ENCODE data around the gene CNTN2.

The CNTN2 gene

GRCh38 chr1:205008896-205009295 is 34.1 kb upstream of the CNTN2 start:
- Histone ChIP-seq H3F3A (ENCODE audit: insufficient read depth, low read length) (no peaks in the 10 kb centered on the region), H3K79me2 (ENCODE audit: low read length) (no peaks in the 10 kb centered on the region), H3K4me2 (ENCODE audit: low read depth, low read length) (no peak overlapping the region), H3K9ac (ENCODE audit: low read length) (no peak overlapping the region), H3K4me3 (ENCODE audit: low read length) (no peak overlapping the region), H3K9me2 (replicated peaks; ENCODE audit: insufficient read depth, low read length) (no peaks in the 10 kb centered on the region), H3K36me3 (replicated peaks; ENCODE audit: insufficient read depth, low read length) (no peaks in the 10 kb centered on the region), H3K27ac (ENCODE audit: low read length) (no peak overlapping the region), H3K4me1 (ENCODE audit: low read length) (no peaks in the 10 kb centered on the region), H2AFZ (ENCODE audit: low read length) (no peak overlapping the region), H3K27me3 (replicated peaks; ENCODE audit: insufficient read depth, low read length) (peaks cover 84% of the 10 kb centered on the region), H4K20me1 (ENCODE audit: insufficient read depth, low read length) (no peaks in the 10 kb centered on the region), H3K9me3 (replicated peaks; ENCODE audit: insufficient read depth, low read length) (no peaks in the 10 kb centered on the region)
- no peak for TF ChIP-seq EZH2 (optimal IDR thresholded peaks at IDR 0.05; ENCODE audit: low read depth, low read length)
- no peak for TF ChIP-seq CTCF (IDR thresholded peaks at IDR 0.05; ENCODE audit: low read length)
- TF ChIP-seq EZH2phosphoT487 (IDR thresholded peaks at IDR 0.05; ENCODE audit: low read length) = no peak
- DNase-seq = no peak

- TF ChIP-seq EZH2 (optimal IDR thresholded peaks at IDR 0.05; ENCODE audit: low read depth, low read length) = no peak
- no peak for TF ChIP-seq CTCF (IDR thresholded peaks at IDR 0.05; ENCODE audit: low read length)
- TF ChIP-seq EZH2phosphoT487 (IDR thresholded peaks at IDR 0.05; ENCODE audit: low read length) = no peak
- Histone ChIP-seq H3K4me2 (ENCODE audit: low read depth, low read length) (no peak overlapping the region), H3K27me3 (replicated peaks; ENCODE audit: insufficient read depth, low read length) (peaks cover 84% of the 10 kb centered on the region), H3K9me3 (replicated peaks; ENCODE audit: insufficient read depth, low read length) (no peaks in the 10 kb centered on the region), H3K79me2 (ENCODE audit: low read length) (no peaks in the 10 kb centered on the region), H3F3A (ENCODE audit: insufficient read depth, low read length) (no peaks in the 10 kb centered on the region), H3K4me3 (ENCODE audit: low read length) (no peak overlapping the region), H3K36me3 (replicated peaks; ENCODE audit: insufficient read depth, low read length) (no peaks in the 10 kb centered on the region), H3K9me2 (replicated peaks; ENCODE audit: insufficient read depth, low read length) (no peaks in the 10 kb centered on the region), H4K20me1 (ENCODE audit: insufficient read depth, low read length) (no peaks in the 10 kb centered on the region), H3K27ac (ENCODE audit: low read length) (no peak overlapping the region), H3K4me1 (ENCODE audit: low read length) (no peaks in the 10 kb centered on the region), H2AFZ (ENCODE audit: low read length) (no peak overlapping the region), H3K9ac (ENCODE audit: low read length) (no peak overlapping the region)
- DNase-seq = no peak
Measured at GRCh38 chr1:205009670-205010069, 33.3 kb upstream of the CNTN2 start.

- Histone ChIP-seq H3F3A (ENCODE audit: insufficient read depth, low read length) (no peaks in the 10 kb centered on the region), H3K27ac (ENCODE audit: low read length) (no peak overlapping the region), H3K9me2 (replicated peaks; ENCODE audit: insufficient read depth, low read length) (no peaks in the 10 kb centered on the region), H3K9ac (ENCODE audit: low read length) (no peak overlapping the region), H3K4me1 (ENCODE audit: low read length) (no peaks in the 10 kb centered on the region), H3K79me2 (ENCODE audit: low read length) (no peaks in the 10 kb centered on the region), H3K9me3 (replicated peaks; ENCODE audit: insufficient read depth, low read length) (no peaks in the 10 kb centered on the region), H3K4me3 (ENCODE audit: low read length) (no peak overlapping the region), H3K4me2 (ENCODE audit: low read depth, low read length) (no peak overlapping the region), H2AFZ (ENCODE audit: low read length) (no peak overlapping the region), H3K27me3 (replicated peaks; ENCODE audit: insufficient read depth, low read length) (peaks cover 91% of the 10 kb centered on the region), H3K36me3 (replicated peaks; ENCODE audit: insufficient read depth, low read length) (no peaks in the 10 kb centered on the region), H4K20me1 (ENCODE audit: insufficient read depth, low read length) (no peaks in the 10 kb centered on the region)
- DNase-seq = no peak
- TF ChIP-seq EZH2phosphoT487 (IDR thresholded peaks at IDR 0.05; ENCODE audit: low read length) (no peak), CTCF (IDR thresholded peaks at IDR 0.05; ENCODE audit: low read length) (no peak), EZH2 (optimal IDR thresholded peaks at IDR 0.05; ENCODE audit: low read depth, low read length) (no peak)
Measured at GRCh38 chr1:205012391-205013140, 30.4 kb upstream of the CNTN2 start.

Data from MM.1S (cell line).